ENCODE measurements around the gene PTPN20. TPM values are rescaled to one million over a fixed set of nuclear protein-coding genes. Genes with fewer than 3 reads are reported as not detected.
A peak's percentile ranks its signal among the peaks of the same experiment; 100 is the strongest.

Gene PTPN20
- total RNA-seq, 1 experiment from 2014 or later, result 13.6 TPM

- in situ Hi-C loops (cut with HindIII; ENCODE audit: low pct_unique_long_range_greater_than_20kb, low sequenced_read_pairs), result no loop called here
- no peak for DNase-seq (ENCODE audit: low read depth)
These were observed 117.2 kb downstream of the PTPN20 start for GRCh38 chr10:47028466-47028865.

DNA sequence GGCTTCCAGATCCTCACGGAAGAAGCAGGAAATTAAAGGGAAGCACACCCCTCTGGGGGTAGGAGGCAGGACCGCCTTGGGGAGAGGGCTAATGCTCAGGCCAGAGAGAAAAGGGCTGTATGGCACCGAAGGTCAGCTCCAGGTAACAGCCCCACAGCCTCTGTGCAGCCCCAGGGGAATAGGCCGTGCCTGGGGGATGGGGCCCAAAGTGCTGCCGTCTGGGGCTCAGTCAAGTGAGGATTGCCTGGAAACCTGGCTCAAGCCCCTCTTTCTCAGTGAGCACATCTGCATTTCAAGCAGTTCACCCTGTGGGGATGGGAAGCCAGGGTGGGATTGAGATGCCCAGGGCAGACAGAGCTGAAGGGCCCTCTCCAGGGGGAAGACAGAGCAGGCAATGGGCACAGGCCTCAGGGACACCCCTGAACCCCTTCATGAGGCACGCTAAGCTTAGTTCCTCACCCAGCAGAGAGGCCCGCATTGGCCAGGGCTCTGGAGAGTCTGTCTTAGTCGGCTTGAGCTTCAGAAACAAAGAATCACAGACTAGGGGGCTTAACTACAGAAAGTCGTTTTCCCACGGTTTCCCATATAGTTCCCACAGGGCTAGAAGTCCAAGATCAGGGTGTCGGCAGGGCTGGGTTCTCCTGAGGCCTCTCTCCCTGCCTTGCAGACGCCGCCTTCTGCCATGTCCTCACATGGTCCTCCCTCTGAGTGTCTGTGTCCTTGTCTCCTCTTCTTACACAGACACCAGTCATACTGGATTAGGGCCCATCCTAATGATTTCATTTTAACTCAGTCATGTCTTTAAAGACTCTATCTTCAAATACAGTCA lies 118.2 kb downstream of the PTPN20 start:
- DNase-seq (ENCODE audit: low read depth), result no peak
- in situ Hi-C loops (cut with HindIII; ENCODE audit: low pct_unique_long_range_greater_than_20kb, low sequenced_read_pairs), result no loop called here

GRCh38 chr10:47030191-47030703 lies 119.0 kb downstream of the PTPN20 start:
- in situ Hi-C loops (cut with HindIII; ENCODE audit: low pct_unique_long_range_greater_than_20kb, low sequenced_read_pairs), result no loop called here
- DNase-seq (ENCODE audit: low read depth), result no peak

- in situ Hi-C loops (cut with HindIII; ENCODE audit: low pct_unique_long_range_greater_than_20kb, low sequenced_read_pairs), result no loop called here
- DNase-seq (ENCODE audit: low read depth), result peak; percentile 25
These were observed 120.1 kb downstream of the PTPN20 start for GRCh38 chr10:47031211-47031900.

DNA sequence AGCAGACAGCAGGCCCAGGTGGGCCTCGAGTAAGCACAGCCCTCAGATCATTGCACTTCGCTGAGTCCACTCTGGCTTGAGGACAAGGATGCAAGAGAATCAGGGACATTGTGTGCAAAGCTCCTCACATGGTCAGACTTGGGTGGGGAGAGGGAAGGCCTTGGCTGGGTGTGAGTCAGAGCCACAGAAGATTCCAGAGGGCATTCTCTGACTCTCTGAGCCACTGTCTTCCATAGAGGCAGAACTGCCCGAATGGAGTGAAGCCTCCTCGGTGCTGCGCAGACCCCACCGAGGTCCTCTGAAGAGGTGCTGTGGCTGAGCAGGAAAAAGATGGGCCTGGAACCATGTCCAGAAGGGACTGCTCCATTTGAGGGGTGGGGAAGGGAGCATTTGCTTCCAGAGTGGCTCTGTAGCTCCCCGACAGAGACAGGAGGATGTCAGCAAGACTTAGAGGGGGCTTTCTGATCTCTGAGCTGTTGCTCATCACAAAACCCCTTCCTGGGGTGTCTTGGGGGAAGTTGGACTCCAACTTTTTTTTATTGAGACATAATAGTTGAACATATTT lies 120.8 kb downstream of the PTPN20 start:
- no peak for DNase-seq (ENCODE audit: low read depth)
- in situ Hi-C loops (cut with HindIII; ENCODE audit: low pct_unique_long_range_greater_than_20kb, low sequenced_read_pairs), result no loop called here

- DNase-seq (ENCODE audit: low read depth), result no peak
- in situ Hi-C loops (cut with HindIII; ENCODE audit: low pct_unique_long_range_greater_than_20kb, low sequenced_read_pairs), result no loop called here
These were observed 121.9 kb downstream of the PTPN20 start for GRCh38 chr10:47033081-47033480.

- DNase-seq (ENCODE audit: low read depth), result no peak
- in situ Hi-C loops (cut with HindIII; ENCODE audit: low pct_unique_long_range_greater_than_20kb, low sequenced_read_pairs), result no loop called here
These were observed 122.5 kb downstream of the PTPN20 start for GRCh38 chr10:47033541-47034270.

GRCh38 chr10:47034441-47035051 lies 123.3 kb downstream of the PTPN20 start:
- DNase-seq (ENCODE audit: low read depth), result no peak
- in situ Hi-C loops (cut with HindIII; ENCODE audit: low pct_unique_long_range_greater_than_20kb, low sequenced_read_pairs), result no loop called here

GRCh38 chr10:47035171-47035818 lies 124.1 kb downstream of the PTPN20 start:
- DNase-seq (ENCODE audit: low read depth), result no peak
- in situ Hi-C loops (cut with HindIII; ENCODE audit: low pct_unique_long_range_greater_than_20kb, low sequenced_read_pairs), result no loop called here

DNA sequence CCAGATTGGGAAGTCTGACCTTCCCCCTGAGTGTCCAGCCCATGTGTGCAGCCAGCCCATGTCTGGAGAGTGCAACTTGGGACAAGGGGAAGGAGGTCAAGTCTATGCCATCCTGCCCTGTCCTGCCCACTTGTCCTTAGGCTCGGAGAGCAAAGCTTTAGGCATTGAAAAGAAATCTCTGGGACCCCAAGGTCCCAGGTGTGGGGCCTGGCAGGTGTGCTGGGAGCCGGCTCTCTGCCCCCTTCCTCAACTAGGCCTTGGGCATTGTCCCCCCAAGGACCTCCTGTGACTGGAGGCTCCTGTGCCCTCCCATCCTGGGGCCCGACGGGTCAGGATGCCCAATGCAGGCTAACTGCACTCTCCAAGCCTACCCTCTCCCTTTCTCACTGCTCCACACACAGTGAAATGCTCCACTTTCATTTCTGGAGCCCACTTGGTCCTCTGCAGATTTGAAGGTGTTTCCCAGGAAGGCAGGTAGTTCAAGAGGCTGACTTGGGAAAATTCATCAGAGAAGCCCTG lies 124.7 kb downstream of the PTPN20 start:
- no peak for DNase-seq (ENCODE audit: low read depth)
- in situ Hi-C loops (cut with HindIII; ENCODE audit: low pct_unique_long_range_greater_than_20kb, low sequenced_read_pairs), result no loop called here

DNA sequence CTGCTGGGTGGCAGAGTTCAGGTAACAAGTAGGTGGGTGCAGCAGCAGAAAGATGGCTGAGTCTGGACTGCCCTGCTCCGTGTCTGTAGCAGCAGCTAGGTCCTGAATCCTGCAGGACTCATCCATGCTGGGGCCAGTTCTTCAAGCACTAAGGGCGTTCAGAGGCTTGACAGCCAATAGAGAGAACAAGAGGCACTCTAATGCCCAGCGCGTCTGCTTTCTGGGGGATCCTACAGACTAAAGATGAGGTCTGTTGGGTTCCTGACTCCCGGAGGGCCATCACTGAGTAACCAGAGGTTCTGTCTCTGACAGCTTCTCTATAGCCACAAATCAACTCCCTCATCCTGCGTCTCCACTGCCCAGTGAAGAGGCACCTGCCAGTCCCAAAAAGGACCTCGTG lies 125.5 kb downstream of the PTPN20 start:
- in situ Hi-C loops (cut with HindIII; ENCODE audit: low pct_unique_long_range_greater_than_20kb, low sequenced_read_pairs), result no loop called here
- no peak for DNase-seq (ENCODE audit: low read depth)

GRCh38 chr10:47037654-47038425 lies 126.6 kb downstream of the PTPN20 start:
- in situ Hi-C loops (cut with HindIII; ENCODE audit: low pct_unique_long_range_greater_than_20kb, low sequenced_read_pairs), result no loop called here
- no peak for DNase-seq (ENCODE audit: low read depth)

- in situ Hi-C loops (cut with HindIII; ENCODE audit: low pct_unique_long_range_greater_than_20kb, low sequenced_read_pairs), result no loop called here
- no peak for DNase-seq (ENCODE audit: low read depth)
These were observed 127.8 kb downstream of the PTPN20 start for GRCh38 chr10:47038881-47039561.

GRCh38 chr10:47039562-47039913 lies 128.3 kb downstream of the PTPN20 start:
- in situ Hi-C loops (cut with HindIII; ENCODE audit: low pct_unique_long_range_greater_than_20kb, low sequenced_read_pairs), result no loop called here

GRCh38 chr10:47040041-47040491 lies 128.8 kb downstream of the PTPN20 start:
- DNase-seq (ENCODE audit: low read depth), result no peak
- in situ Hi-C loops (cut with HindIII; ENCODE audit: low pct_unique_long_range_greater_than_20kb, low sequenced_read_pairs), result no loop called here

More at GRCh38 chr10:47039562-47039913, 128.3 kb downstream of the PTPN20 start:
- no peak for DNase-seq (ENCODE audit: low read depth)

DNA sequence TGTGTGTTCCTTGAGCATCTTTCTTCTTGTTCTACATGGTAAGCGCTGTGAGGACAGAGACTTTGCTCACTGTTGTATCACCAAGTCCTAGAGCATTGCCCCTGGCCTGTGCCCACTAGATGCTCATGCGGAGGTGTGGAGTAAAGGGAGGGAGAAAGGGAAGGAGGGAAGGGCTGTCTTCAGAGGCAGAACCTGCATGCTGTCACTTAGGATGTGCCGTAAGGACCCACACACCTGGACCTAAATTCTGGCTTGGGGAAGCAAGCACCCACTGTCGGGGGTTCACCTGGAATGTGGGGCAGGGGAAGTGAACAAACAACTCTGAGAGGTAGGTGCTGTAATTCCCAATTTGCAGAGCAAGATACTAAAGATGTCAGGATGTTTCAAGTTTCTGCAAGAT lies 129.5 kb downstream of the PTPN20 start:
- no peak for DNase-seq (ENCODE audit: low read depth)
- in situ Hi-C loops (cut with HindIII; ENCODE audit: low pct_unique_long_range_greater_than_20kb, low sequenced_read_pairs), result no loop called here

Data from Caki2 (cell line).